Activated CD8-positive, alpha-beta memory T cell treated with anti-CD3 and anti-CD28 coated beads, Interleukin-2, amount 50 U/mL, for 24 hours (primary cell): ENCODE measurements around the gene CECR2.

Source experiments
- DNase-seq: peaks from one replicate; pipeline ENCODE4 v3.0.0-alpha.2; 2020; ENCODE audit errors: extremely low read depth

Gene CECR2

GRCh38 chr22:17369439-17370025 lies at the start of gene CECR2:
CECR2 (plus strand) TSS chr22:17369460; CDS start chr22:17369784, 324 bp downstream.
- no peak for DNase-seq

GRCh38 chr22:17319546-17319945 lies 49.7 kb upstream of the CECR2 start:
- DNase-seq = no peak

- no peak for DNase-seq
Observed at GRCh38 chr22:17322511-17322910, 46.7 kb upstream of the CECR2 start.

- no peak for DNase-seq
Observed at GRCh38 chr22:17331690-17332089, 37.6 kb upstream of the CECR2 start.

GRCh38 chr22:17332109-17332800 lies 37.0 kb upstream of the CECR2 start:
- DNase-seq = no peak

GRCh38 chr22:17334059-17334458 lies 35.2 kb upstream of the CECR2 start:
- no peak for DNase-seq

- DNase-seq = no peak
Observed at GRCh38 chr22:17334983-17335382, 34.3 kb upstream of the CECR2 start.

GRCh38 chr22:17336061-17336460 lies 33.2 kb upstream of the CECR2 start:
- no peak for DNase-seq

GRCh38 chr22:17337639-17338038 lies 31.6 kb upstream of the CECR2 start:
- DNase-seq = no peak

- no peak for DNase-seq
Observed at GRCh38 chr22:17339095-17339693, 30.1 kb upstream of the CECR2 start.

- no peak for DNase-seq
Observed at GRCh38 chr22:17342361-17342760, 26.9 kb upstream of the CECR2 start.

GRCh38 chr22:17343766-17344165 lies 25.5 kb upstream of the CECR2 start:
- no peak for DNase-seq

GRCh38 chr22:17346578-17346977 lies 22.7 kb upstream of the CECR2 start:
- DNase-seq = no peak

GRCh38 chr22:17347724-17348123 lies 21.5 kb upstream of the CECR2 start:
- DNase-seq = no peak

GRCh38 chr22:17348464-17349103 lies 20.7 kb upstream of the CECR2 start:
- DNase-seq = no peak

- no peak for DNase-seq
Observed at GRCh38 chr22:17349172-17349571, 20.1 kb upstream of the CECR2 start.

- DNase-seq = no peak
Observed at GRCh38 chr22:17350292-17350691, 19.0 kb upstream of the CECR2 start.

GRCh38 chr22:17352798-17353197 lies 16.5 kb upstream of the CECR2 start:
- DNase-seq = no peak

GRCh38 chr22:17357688-17358087 lies 11.6 kb upstream of the CECR2 start:
- DNase-seq = no peak

GRCh38 chr22:17358415-17358814 lies 10.8 kb upstream of the CECR2 start:
- no peak for DNase-seq

GRCh38 chr22:17359501-17359900 lies 9.8 kb upstream of the CECR2 start:
- no peak for DNase-seq

- no peak for DNase-seq
Observed at GRCh38 chr22:17366329-17366728, 2.9 kb upstream of the CECR2 start.

- DNase-seq = no peak
Observed at GRCh38 chr22:17366830-17367229, 2.4 kb upstream of the CECR2 start.
